ENCODE data around the gene PRKCE. TPM values are rescaled to one million over a fixed set of nuclear protein-coding genes. Genes with fewer than 3 reads are reported as not detected.

PRKCE gene
- total and polyA plus RNA-seq, 2 donors = 3.2 to 3.3 TPM

GRCh38 chr2:45919711-45920111 is 268.2 kb downstream of the PRKCE start:
- Histone ChIP-seq H3K4me1 (ENCODE audit: control insufficient read depth in 2 of 2, insufficient read depth in 2 of 2, low read length in 2 of 2) (peaks cover 11 to 21% of the 10 kb centered on the region in 2 donors), H3K27me3 (ENCODE audit: control insufficient read depth in 2 of 2, insufficient read depth in 1 of 2, low read length in 1 of 2) (no peaks in the 10 kb centered on the region), H3K36me3 (ENCODE audit: control insufficient read depth in 2 of 2, insufficient read depth in 2 of 2, low read length in 1 of 2) (no peaks in the 10 kb centered on the region), H3K9me3 (ENCODE audit: control insufficient read depth in 2 of 2, insufficient read depth in 1 of 2, low read length in 1 of 2) (no peaks in the 10 kb centered on the region), H3K27ac (ENCODE audit: low read depth in 1 of 2, low read length in 1 of 2) (no peak overlapping the region), H3K4me3 (ENCODE audit: low read length in 2 of 2) (no peak overlapping the region)
- 69% methylated on average over 3 of the region's 3 CpGs for WGBS
- peak in 1 of 9 donors; percentile 18 for DNase-seq (ENCODE audit: low read depth in 6 of 9, low spot score in 9 of 9)

- no peak for DNase-seq (ENCODE audit: low read depth in 6 of 9, low spot score in 9 of 9)
- H3K27me3 ChIP-seq (ENCODE audit: control insufficient read depth in 2 of 2, insufficient read depth in 1 of 2, low read length in 1 of 2) = no peaks in the 10 kb centered on the region
- peaks cover 11 to 21% of the 10 kb centered on the region in 2 donors for H3K4me1 ChIP-seq (ENCODE audit: control insufficient read depth in 2 of 2, insufficient read depth in 2 of 2, low read length in 2 of 2)
- no peaks in the 10 kb centered on the region for H3K36me3 ChIP-seq (ENCODE audit: control insufficient read depth in 2 of 2, insufficient read depth in 2 of 2, low read length in 1 of 2)
- H3K27ac ChIP-seq (ENCODE audit: low read depth in 1 of 2, low read length in 1 of 2) = no peak overlapping the region
- H3K4me3 ChIP-seq (ENCODE audit: low read length in 2 of 2) = no peak overlapping the region
- H3K9me3 ChIP-seq (ENCODE audit: control insufficient read depth in 2 of 2, insufficient read depth in 1 of 2, low read length in 1 of 2) = no peaks in the 10 kb centered on the region
These were observed 270.4 kb downstream of the PRKCE start for GRCh38 chr2:45921921-45922320.

- Histone ChIP-seq H3K27me3 (ENCODE audit: control insufficient read depth in 2 of 2, insufficient read depth in 1 of 2, low read length in 1 of 2) (no peaks in the 10 kb centered on the region), H3K4me1 (ENCODE audit: control insufficient read depth in 2 of 2, insufficient read depth in 2 of 2, low read length in 2 of 2) (peaks cover 11 to 21% of the 10 kb centered on the region in 2 donors), H3K4me3 (ENCODE audit: low read length in 2 of 2) (no peak overlapping the region), H3K27ac (ENCODE audit: low read depth in 1 of 2, low read length in 1 of 2) (no peak overlapping the region), H3K9me3 (ENCODE audit: control insufficient read depth in 2 of 2, insufficient read depth in 1 of 2, low read length in 1 of 2) (no peaks in the 10 kb centered on the region), H3K36me3 (ENCODE audit: control insufficient read depth in 2 of 2, insufficient read depth in 2 of 2, low read length in 1 of 2) (no peaks in the 10 kb centered on the region)
- DNase-seq (ENCODE audit: low read depth in 6 of 9, low spot score in 9 of 9) = no peak
- 51% methylated on average over 7 of the region's 7 CpGs for WGBS
These were observed 271.1 kb downstream of the PRKCE start for GRCh38 chr2:45922577-45922988.

- H3K4me1 ChIP-seq (ENCODE audit: control insufficient read depth in 2 of 2, insufficient read depth in 2 of 2, low read length in 2 of 2) = peaks cover 10 to 19% of the 10 kb centered on the region in 2 donors
- no peak overlapping the region for H3K27ac ChIP-seq (ENCODE audit: low read depth in 1 of 2, low read length in 1 of 2)
- no peaks in the 10 kb centered on the region for H3K9me3 ChIP-seq (ENCODE audit: control insufficient read depth in 2 of 2, insufficient read depth in 1 of 2, low read length in 1 of 2)
- H3K36me3 ChIP-seq (ENCODE audit: control insufficient read depth in 2 of 2, insufficient read depth in 2 of 2, low read length in 1 of 2) = no peaks in the 10 kb centered on the region
- no peak overlapping the region for H3K4me3 ChIP-seq (ENCODE audit: low read length in 2 of 2)
- H3K27me3 ChIP-seq (ENCODE audit: control insufficient read depth in 2 of 2, insufficient read depth in 1 of 2, low read length in 1 of 2) = no peaks in the 10 kb centered on the region
- no peak for DNase-seq (ENCODE audit: low read depth in 6 of 9, low spot score in 9 of 9)
- 99% methylated on average over 3 of the region's 3 CpGs for WGBS
These were observed 272.2 kb downstream of the PRKCE start for GRCh38 chr2:45923701-45924100.

- Histone ChIP-seq H3K36me3 (ENCODE audit: control insufficient read depth in 2 of 2, insufficient read depth in 2 of 2, low read length in 1 of 2) (no peaks in the 10 kb centered on the region), H3K27ac (ENCODE audit: low read depth in 1 of 2, low read length in 1 of 2) (no peak overlapping the region), H3K4me3 (ENCODE audit: low read length in 2 of 2) (no peak overlapping the region), H3K4me1 (ENCODE audit: control insufficient read depth in 2 of 2, insufficient read depth in 2 of 2, low read length in 2 of 2) (peaks cover 0 to 6% of the 10 kb centered on the region in 2 donors), H3K27me3 (ENCODE audit: control insufficient read depth in 2 of 2, insufficient read depth in 1 of 2, low read length in 1 of 2) (no peaks in the 10 kb centered on the region), H3K9me3 (ENCODE audit: control insufficient read depth in 2 of 2, insufficient read depth in 1 of 2, low read length in 1 of 2) (no peaks in the 10 kb centered on the region)
- no peak for DNase-seq (ENCODE audit: low read depth in 6 of 9, low spot score in 9 of 9)
- 97% methylated on average over 4 of the region's 4 CpGs for WGBS
These were observed 273.6 kb downstream of the PRKCE start for GRCh38 chr2:45925026-45925425.

- Histone ChIP-seq H3K27ac (ENCODE audit: low read depth in 1 of 2, low read length in 1 of 2) (no peak overlapping the region), H3K27me3 (ENCODE audit: control insufficient read depth in 2 of 2, insufficient read depth in 1 of 2, low read length in 1 of 2) (no peaks in the 10 kb centered on the region), H3K36me3 (ENCODE audit: control insufficient read depth in 2 of 2, insufficient read depth in 2 of 2, low read length in 1 of 2) (no peaks in the 10 kb centered on the region), H3K4me1 (ENCODE audit: control insufficient read depth in 2 of 2, insufficient read depth in 2 of 2, low read length in 2 of 2) (peaks cover 0 to 4% of the 10 kb centered on the region in 2 donors), H3K9me3 (ENCODE audit: control insufficient read depth in 2 of 2, insufficient read depth in 1 of 2, low read length in 1 of 2) (no peaks in the 10 kb centered on the region), H3K4me3 (ENCODE audit: low read length in 2 of 2) (no peak overlapping the region)
- DNase-seq (ENCODE audit: low read depth in 6 of 9, low spot score in 9 of 9) = no peak
- 96% methylated on average over 8 of the region's 8 CpGs for WGBS
These were observed 274.3 kb downstream of the PRKCE start for GRCh38 chr2:45925636-45926366.

- DNase-seq (ENCODE audit: low read depth in 6 of 9, low spot score in 9 of 9) = no peak
- Histone ChIP-seq H3K4me3 (ENCODE audit: low read length in 2 of 2) (no peak overlapping the region), H3K27ac (ENCODE audit: low read depth in 1 of 2, low read length in 1 of 2) (no peak overlapping the region), H3K9me3 (ENCODE audit: control insufficient read depth in 2 of 2, insufficient read depth in 1 of 2, low read length in 1 of 2) (no peaks in the 10 kb centered on the region), H3K36me3 (ENCODE audit: control insufficient read depth in 2 of 2, insufficient read depth in 2 of 2, low read length in 1 of 2) (no peaks in the 10 kb centered on the region), H3K4me1 (ENCODE audit: control insufficient read depth in 2 of 2, insufficient read depth in 2 of 2, low read length in 2 of 2) (no peaks in the 10 kb centered on the region), H3K27me3 (ENCODE audit: control insufficient read depth in 2 of 2, insufficient read depth in 1 of 2, low read length in 1 of 2) (no peaks in the 10 kb centered on the region)
- WGBS = 96% methylated on average over 10 of the region's 10 CpGs
These were observed 277.5 kb downstream of the PRKCE start for GRCh38 chr2:45928946-45929345.

GRCh38 chr2:45929674-45930395 is 278.4 kb downstream of the PRKCE start:
- Histone ChIP-seq H3K4me3 (ENCODE audit: low read length in 2 of 2) (no peak overlapping the region), H3K27me3 (ENCODE audit: control insufficient read depth in 2 of 2, insufficient read depth in 1 of 2, low read length in 1 of 2) (no peaks in the 10 kb centered on the region), H3K27ac (ENCODE audit: low read depth in 1 of 2, low read length in 1 of 2) (no peak overlapping the region), H3K36me3 (ENCODE audit: control insufficient read depth in 2 of 2, insufficient read depth in 2 of 2, low read length in 1 of 2) (no peaks in the 10 kb centered on the region), H3K9me3 (ENCODE audit: control insufficient read depth in 2 of 2, insufficient read depth in 1 of 2, low read length in 1 of 2) (no peaks in the 10 kb centered on the region), H3K4me1 (ENCODE audit: control insufficient read depth in 2 of 2, insufficient read depth in 2 of 2, low read length in 2 of 2) (no peaks in the 10 kb centered on the region)
- no peak for DNase-seq (ENCODE audit: low read depth in 6 of 9, low spot score in 9 of 9)
- 93% methylated on average over 6 of the region's 6 CpGs for WGBS

- DNase-seq (ENCODE audit: low read depth in 6 of 9, low spot score in 9 of 9) = no peak
- H3K36me3 ChIP-seq (ENCODE audit: control insufficient read depth in 2 of 2, insufficient read depth in 2 of 2, low read length in 1 of 2) = no peaks in the 10 kb centered on the region
- H3K4me1 ChIP-seq (ENCODE audit: control insufficient read depth in 2 of 2, insufficient read depth in 2 of 2, low read length in 2 of 2) = no peaks in the 10 kb centered on the region
- H3K27ac ChIP-seq (ENCODE audit: low read depth in 1 of 2, low read length in 1 of 2) = no peak overlapping the region
- no peak overlapping the region for H3K4me3 ChIP-seq (ENCODE audit: low read length in 2 of 2)
- 95% methylated on average over 1 of the region's 1 CpG for WGBS
- H3K9me3 ChIP-seq (ENCODE audit: control insufficient read depth in 2 of 2, insufficient read depth in 1 of 2, low read length in 1 of 2) = no peaks in the 10 kb centered on the region
- no peaks in the 10 kb centered on the region for H3K27me3 ChIP-seq (ENCODE audit: control insufficient read depth in 2 of 2, insufficient read depth in 1 of 2, low read length in 1 of 2)
These were observed 278.9 kb downstream of the PRKCE start for GRCh38 chr2:45930396-45930792.
